Loucy (cell line): ENCODE data around the gene ZFP42.

Experiments used
- H2AFZ ChIP-seq: fragments of 200-600 bp; sonication (generic); 2 replicates; pipeline ENCODE4 v1.6.0; 2016; ENCODE audit warnings: antibody characterized with exemption, mild to moderate bottlenecking, low read length, moderate library complexity
- H3F3A ChIP-seq: fragments of 200-600 bp; 2 replicates; pipeline ENCODE4 v1.6.0; 2016; ENCODE audit warnings: antibody characterized with exemption, low read depth, mild to moderate bottlenecking
- H3K27me3 ChIP-seq: fragments of 200-600 bp; sonication (generic); 2 replicates; pipeline ENCODE4 v1.6.1; 2014; ENCODE audit warnings: low read length, mild to moderate bottlenecking; ENCODE audit not compliant: insufficient read depth, poor library complexity, severe bottlenecking
- H3K36me3 ChIP-seq: fragments of 200-600 bp; sonication (generic); 2 replicates; pipeline ENCODE4 v1.6.1; 2016; ENCODE audit warnings: low read length; ENCODE audit not compliant: insufficient read depth
- H3K4me1 ChIP-seq: fragments of 200-600 bp; sonication (generic); 2 replicates; pipeline ENCODE4 v1.5.1; 2014; ENCODE audit warnings: low read length, mild to moderate bottlenecking; ENCODE audit not compliant: insufficient read depth, poor library complexity, severe bottlenecking
- H3K4me2 ChIP-seq: fragments of 200-600 bp; sonication (generic); 2 replicates; pipeline ENCODE4 v1.6.0; 2014; ENCODE audit warnings: antibody characterized with exemption, low read length, low read depth, mild to moderate bottlenecking; ENCODE audit not compliant: poor library complexity, severe bottlenecking
- H3K4me3 ChIP-seq: fragments of 200-600 bp; sonication (generic); 2 replicates; pipeline ENCODE4 v1.5.1; 2014; ENCODE audit warnings: low read length, mild to moderate bottlenecking, mixed read lengths; ENCODE audit not compliant: poor library complexity, severe bottlenecking
- H3K79me2 ChIP-seq: fragments of 200-600 bp; sonication (generic); 2 replicates; pipeline ENCODE4 v1.6.1; 2014; ENCODE audit warnings: low read length; ENCODE audit not compliant: insufficient read depth
- H3K9ac ChIP-seq: fragments of 200-600 bp; sonication (generic); 2 replicates; pipeline ENCODE4 v1.6.0; 2014; ENCODE audit warnings: mild to moderate bottlenecking, low read depth, low read length, moderate library complexity; ENCODE audit not compliant: poor library complexity, severe bottlenecking
- H3K9me2 ChIP-seq: fragments of 200-600 bp; sonication (generic); replicated peaks from 2 replicates; pipeline ENCODE4 v1.6.1; 2016; ENCODE audit warnings: low read depth, low read length, mixed read lengths
- H3K9me3 ChIP-seq: fragments of 200-600 bp; sonication (generic); 2 replicates; pipeline ENCODE4 v1.6.1; 2014; ENCODE audit warnings: mild to moderate bottlenecking, antibody characterized with exemption, low read length, low read depth; ENCODE audit not compliant: insufficient read depth
- H4K20me1 ChIP-seq: fragments of 200-600 bp; sonication (generic); 2 replicates; pipeline ENCODE4 v1.6.0; 2014; ENCODE audit warnings: antibody characterized with exemption, low read length, mild to moderate bottlenecking; ENCODE audit not compliant: insufficient read depth, poor library complexity, severe bottlenecking
- CTCF ChIP-seq: fragments of 200-600 bp; sonication (generic); conservative IDR thresholded peaks from 2 replicates; pipeline ENCODE4 v1.5.1; 2014; ENCODE audit warnings: mild to moderate bottlenecking, antibody characterized with exemption, low read length
- EZH2phosphoT487 ChIP-seq: fragments of 200-600 bp; IDR thresholded peaks from 2 replicates; pipeline ENCODE4 v1.6.1; 2018; ENCODE audit warnings: antibody characterized with exemption, mild to moderate bottlenecking, moderate library complexity, borderline replicate concordance

The ZFP42 gene

GRCh38 chr4:188016754-188017153 lies 21.2 kb downstream of the ZFP42 start:
- Histone ChIP-seq H4K20me1 (no peaks in the 10 kb centered on the region), H3K36me3 (no peaks in the 10 kb centered on the region), H3K79me2 (no peaks in the 10 kb centered on the region), H3K9me2 (no peaks in the 10 kb centered on the region), H2AFZ (no peak overlapping the region), H3K27me3 (no peaks in the 10 kb centered on the region), H3K9me3 (no peaks in the 10 kb centered on the region; the same call in 1 of the 2 replicates), H3K4me3 (no peak overlapping the region), H3K4me1 (no peaks in the 10 kb centered on the region), H3K4me2 (no peak overlapping the region), H3K9ac (no peak overlapping the region), H3F3A (no peaks in the 10 kb centered on the region)
- TF ChIP-seq CTCF (no peak), EZH2phosphoT487 (no peak)

- Histone ChIP-seq H3K9me3 (peaks cover 7% of the 10 kb centered on the region; the same call in 1 of the 2 replicates), H3K9ac (no peak overlapping the region), H3K9me2 (no peaks in the 10 kb centered on the region), H3K36me3 (no peaks in the 10 kb centered on the region), H2AFZ (no peak overlapping the region), H3K79me2 (no peaks in the 10 kb centered on the region), H3K4me3 (no peak overlapping the region), H3K4me1 (no peaks in the 10 kb centered on the region), H3F3A (no peaks in the 10 kb centered on the region), H3K27me3 (no peaks in the 10 kb centered on the region), H4K20me1 (no peaks in the 10 kb centered on the region), H3K4me2 (no peak overlapping the region)
- TF ChIP-seq CTCF: no peak
- no peak for TF ChIP-seq EZH2phosphoT487
These were observed 22.7 kb downstream of the ZFP42 start for GRCh38 chr4:188018262-188018661.

- H3K79me2 ChIP-seq: no peaks in the 10 kb centered on the region
- peaks cover 7% of the 10 kb centered on the region; the same call in 1 of the 2 replicates for H3K9me3 ChIP-seq
- no peaks in the 10 kb centered on the region for H3F3A ChIP-seq
- no peak overlapping the region for H3K9ac ChIP-seq
- no peaks in the 10 kb centered on the region for H3K27me3 ChIP-seq
- H3K4me2 ChIP-seq: no peak overlapping the region
- TF ChIP-seq EZH2phosphoT487: no peak
- no peak for TF ChIP-seq CTCF
- no peak overlapping the region for H3K4me3 ChIP-seq
- H3K4me1 ChIP-seq: no peaks in the 10 kb centered on the region
- H2AFZ ChIP-seq: no peak overlapping the region
- no peaks in the 10 kb centered on the region for H4K20me1 ChIP-seq
- H3K9me2 ChIP-seq: no peaks in the 10 kb centered on the region
- no peaks in the 10 kb centered on the region for H3K36me3 ChIP-seq
These were observed 26.1 kb downstream of the ZFP42 start for GRCh38 chr4:188021548-188022249.
